Measurements from ENCODE around the gene PRR33.

GRCh38 chr11:1933416-1934334 is 42.0 kb upstream of the PRR33 start:
- TF ChIP-seq CTCF (conservative IDR thresholded peaks at IDR 0.05) (no peak), ZFX (IDR thresholded peaks at IDR 0.05) (no peak)
